Fibroblast of the conjunctiva (primary cell): ENCODE measurements around the gene SRC.

Source experiments
- DNase-seq: peaks from one replicate; pipeline ENCODE4 v3.0.0-alpha.2; 2010; ENCODE audit warnings: low read depth

The SRC gene

GRCh38 chr20:37315021-37315451 is 30.9 kb upstream of the SRC start:
- no peak for DNase-seq

- no peak for DNase-seq
Measured at GRCh38 chr20:37315452-37316110, 30.4 kb upstream of the SRC start.

- DNase-seq = no peak
Measured at GRCh38 chr20:37316116-37316774, 29.7 kb upstream of the SRC start.

- no peak for DNase-seq
Measured at GRCh38 chr20:37316775-37317170, 29.2 kb upstream of the SRC start.

- DNase-seq = no peak
Measured at GRCh38 chr20:37317316-37317715, 28.6 kb upstream of the SRC start.

- DNase-seq = no peak
Measured at GRCh38 chr20:37317994-37318640, 27.8 kb upstream of the SRC start.

- DNase-seq = no peak
Measured at GRCh38 chr20:37319151-37319671, 26.7 kb upstream of the SRC start.

- DNase-seq = peak; percentile 27
Measured at GRCh38 chr20:37323985-37324384, 22.0 kb upstream of the SRC start.

GRCh38 chr20:37325206-37325605 is 20.7 kb upstream of the SRC start:
- DNase-seq = no peak

- DNase-seq = no peak
Measured at GRCh38 chr20:37326666-37327065, 19.3 kb upstream of the SRC start.

- peak; percentile 38 for DNase-seq
Measured at GRCh38 chr20:37327748-37328147, 18.2 kb upstream of the SRC start.

- DNase-seq = no peak
Measured at GRCh38 chr20:37328149-37328945, 17.6 kb upstream of the SRC start.

GRCh38 chr20:37329481-37330165 is 16.3 kb upstream of the SRC start:
- DNase-seq = no peak

GRCh38 chr20:37330316-37330715 is 15.6 kb upstream of the SRC start:
- no peak for DNase-seq

GRCh38 chr20:37331060-37331857 is 14.7 kb upstream of the SRC start:
- no peak for DNase-seq

- DNase-seq = no peak
Measured at GRCh38 chr20:37333130-37333847, 12.7 kb upstream of the SRC start.

GRCh38 chr20:37333848-37334318 is 12.1 kb upstream of the SRC start:
- DNase-seq = no peak

GRCh38 chr20:37334450-37334849 is 11.5 kb upstream of the SRC start:
- DNase-seq = no peak

- DNase-seq = no peak
Measured at GRCh38 chr20:37335642-37336368, 10.1 kb upstream of the SRC start.
